ENCODE data around the gene KMT2C.

GRCh38 chr7:152103066-152103465 lies 332.7 kb downstream of the KMT2C start:
- TF ChIP-seq EZH2 (IDR thresholded peaks at IDR 0.05; ENCODE audit: insufficient read depth, poor library complexity, severe bottlenecking): no peak
- TF ChIP-seq EZH2phosphoT487 (IDR thresholded peaks at IDR 0.05; ENCODE audit: insufficient read depth, low read depth): no peak
